ENCODE data around the gene GMDS.
"Not testable (repeated sequence)": the region's sequence is repeated elsewhere in the genome, so short reads cannot be mapped to it uniquely, and the experiment has no call there.

GMDS gene

DNA sequence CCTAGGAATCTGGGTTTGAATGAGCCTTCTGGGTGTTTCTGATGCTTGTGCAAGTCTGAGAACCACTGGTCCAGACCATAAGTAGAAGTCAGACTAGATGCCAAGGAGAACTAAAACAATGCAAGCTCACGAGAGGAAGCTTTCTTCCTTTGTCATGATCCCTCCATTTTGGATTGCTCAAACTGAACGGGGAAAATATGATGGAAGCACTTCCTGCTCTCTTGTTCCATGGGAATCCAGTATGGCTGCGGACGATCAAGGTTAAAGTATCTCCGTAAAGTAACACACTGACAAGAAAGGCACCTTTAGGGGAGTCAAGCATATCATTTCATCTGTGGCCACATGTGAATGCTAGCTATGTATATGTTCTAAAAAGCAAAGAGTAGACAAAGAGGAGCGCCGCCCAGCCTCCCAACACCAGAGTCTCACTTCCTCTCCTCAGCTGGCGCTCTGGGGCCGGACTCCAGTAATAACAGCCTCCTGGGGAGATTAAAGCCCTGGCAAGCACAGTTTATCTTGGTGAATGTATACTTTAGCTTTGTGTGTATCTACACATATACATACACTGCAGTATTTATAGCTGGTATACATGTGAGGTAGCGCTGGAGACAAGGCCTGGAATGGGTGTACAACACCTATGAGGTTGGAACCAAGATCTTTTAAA, 547.6 kb downstream of the GMDS start:
- peak; percentile 66 for DNase-seq

DNA sequence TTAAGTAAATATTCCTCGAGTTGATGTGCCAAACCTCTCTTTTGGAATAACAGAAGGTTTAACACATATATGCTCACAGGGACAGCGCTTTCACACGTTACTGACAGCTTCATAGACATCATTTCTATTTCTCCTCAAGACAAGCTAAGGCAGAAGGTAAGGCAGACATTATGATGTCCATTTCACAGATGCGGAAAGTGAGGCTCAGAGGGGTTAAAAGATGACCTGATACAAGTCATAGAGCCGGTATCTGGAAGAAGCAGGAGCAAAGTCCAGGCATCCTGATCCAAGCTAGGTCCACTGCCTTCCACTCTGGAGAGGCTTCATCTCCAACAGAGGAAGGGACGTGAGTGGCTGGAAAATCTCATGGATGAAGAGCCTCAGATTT, 548.9 kb downstream of the GMDS start:
- DNase-seq = no peak

DNA sequence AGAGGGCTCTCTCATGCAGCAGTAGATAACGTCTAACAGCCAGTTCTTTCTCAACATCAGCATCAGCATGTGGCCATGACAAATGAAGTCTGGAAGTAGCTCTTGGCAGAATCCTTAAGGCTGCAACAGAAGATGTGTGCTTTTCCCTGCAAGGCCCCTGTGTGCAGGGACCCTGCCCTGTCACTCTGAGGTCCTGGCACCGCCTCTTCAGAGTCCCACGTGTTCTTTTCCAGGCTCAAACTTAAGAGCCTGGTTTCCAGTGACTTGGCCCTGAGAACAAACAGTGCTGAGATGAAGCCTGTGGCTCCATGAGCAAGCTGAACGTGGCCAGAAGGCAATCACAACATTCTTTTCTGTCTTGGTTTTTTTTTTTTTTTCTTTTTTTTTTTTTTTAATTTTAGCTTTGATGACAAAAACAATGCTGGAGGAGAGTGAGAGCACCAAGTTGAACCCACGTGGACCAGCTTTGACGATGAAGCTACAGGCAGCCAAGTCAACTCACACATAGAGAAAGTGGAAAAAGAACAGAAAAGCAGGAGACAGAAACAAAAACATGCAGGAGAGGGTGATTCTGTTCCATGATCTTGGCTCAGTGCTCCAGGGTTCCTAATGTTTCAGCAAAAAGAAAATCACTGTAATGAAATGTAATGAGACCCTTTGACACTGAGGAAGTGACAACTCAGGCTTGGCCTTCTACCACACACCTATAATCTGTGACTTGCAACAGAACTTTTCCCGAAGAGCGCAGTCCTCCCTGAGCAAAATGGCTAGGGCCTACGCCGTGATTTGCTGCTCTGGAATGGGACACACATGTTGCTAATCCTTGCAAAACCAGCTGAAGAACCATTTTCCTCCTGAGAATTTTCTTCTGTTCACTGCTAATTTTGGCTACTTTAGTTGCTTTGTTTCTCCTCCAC, 549.6 kb downstream of the GMDS start:
- DNase-seq = no peak

DNA sequence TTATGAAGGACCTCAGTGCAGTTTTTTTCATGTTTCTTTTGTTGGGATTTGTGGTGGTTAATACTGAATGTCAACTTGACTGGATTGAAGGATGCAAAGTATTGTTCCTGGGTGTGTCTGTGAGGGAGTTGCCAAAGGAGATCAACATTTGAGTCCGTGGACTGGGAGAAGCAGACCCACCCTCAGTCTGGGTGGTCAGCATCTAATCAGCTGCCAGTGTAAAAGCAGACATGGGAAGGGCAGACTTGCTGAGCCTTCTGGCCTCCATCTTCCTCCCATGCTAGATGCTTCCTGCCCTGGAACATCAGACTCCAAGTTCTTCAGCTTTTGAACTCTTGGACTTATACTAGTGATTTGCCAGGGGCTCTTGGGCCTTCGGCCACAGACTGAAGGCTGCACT, 553.6 kb downstream of the GMDS start:
- DNase-seq = not testable (repeated sequence)

DNA sequence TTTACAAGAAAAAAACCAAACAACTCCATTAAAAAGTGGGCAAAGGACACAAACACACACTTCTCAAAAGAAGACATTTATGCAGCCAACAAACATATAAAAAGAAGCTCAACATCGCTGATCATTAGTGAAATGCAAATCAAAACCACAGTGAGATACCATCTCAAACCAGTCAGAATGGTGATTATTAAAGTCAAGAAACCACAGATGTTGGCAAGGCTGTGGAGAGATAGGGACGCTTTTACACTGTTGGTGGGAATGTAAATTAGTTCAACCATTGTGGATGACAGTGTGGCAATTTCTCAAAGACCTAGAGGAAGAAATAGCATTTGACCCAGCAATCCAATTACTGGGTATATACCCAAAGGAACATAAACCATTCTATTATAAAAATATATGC, 554.7 kb downstream of the GMDS start:
- DNase-seq = not testable (repeated sequence)

DNA sequence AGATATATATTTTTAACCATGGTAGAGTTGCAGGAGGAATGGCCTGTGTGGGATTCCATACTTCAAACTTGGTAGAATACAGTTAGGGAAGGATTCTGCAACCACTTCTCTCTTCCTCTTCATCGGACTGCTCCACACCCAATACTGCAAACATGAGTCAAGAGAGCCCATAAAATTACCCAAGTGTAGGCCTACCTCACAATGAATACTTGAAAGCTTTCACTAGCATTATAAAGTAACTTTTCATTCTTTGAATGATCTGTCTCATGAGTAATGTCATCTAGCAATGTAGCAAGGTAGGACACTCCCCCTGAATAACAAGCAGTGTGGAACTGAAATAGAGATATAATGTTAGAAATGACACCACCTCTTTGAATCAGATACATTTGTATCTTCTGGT, 556.3 kb downstream of the GMDS start:
- peak; percentile 24 for DNase-seq

DNA sequence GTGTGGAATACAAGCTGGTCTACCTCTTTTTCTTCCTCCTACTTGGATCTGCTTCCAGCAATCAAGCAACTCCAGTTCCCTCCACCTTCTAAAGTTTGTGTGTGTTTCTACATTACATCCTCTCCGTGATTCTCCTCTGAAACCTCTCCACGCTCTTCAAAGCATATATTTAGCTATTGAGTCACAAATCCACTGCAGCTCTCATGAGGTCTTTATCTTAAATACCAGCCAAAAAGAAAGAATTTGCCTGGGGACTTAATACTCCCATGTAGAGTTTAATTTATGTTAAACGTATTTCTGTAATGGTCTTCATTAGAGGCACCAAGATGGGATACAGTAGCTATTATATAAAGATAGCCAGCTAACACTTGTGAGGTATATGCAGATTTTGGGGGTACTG, 557.0 kb downstream of the GMDS start:
- no peak for DNase-seq

DNA sequence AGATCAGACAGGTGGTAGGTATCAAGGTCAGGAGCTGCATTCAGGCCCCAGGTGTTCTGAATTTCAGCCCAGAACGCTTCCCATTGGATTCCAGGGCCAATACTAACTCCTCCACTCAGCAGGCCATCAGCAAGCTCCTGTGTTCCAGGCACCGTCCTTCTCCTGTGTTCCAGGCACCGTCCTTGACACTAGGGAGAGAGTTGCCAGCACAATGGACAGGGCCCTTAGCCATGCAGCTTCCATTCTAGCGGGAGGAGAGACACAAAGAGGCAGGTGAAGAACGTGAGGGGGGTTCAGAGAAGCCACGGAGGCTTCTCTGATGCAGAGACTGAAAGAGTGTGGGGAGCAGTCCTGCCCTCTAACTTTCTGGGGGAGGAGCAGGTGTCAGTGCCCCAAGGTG, 558.0 kb downstream of the GMDS start:
- no peak for DNase-seq

DNA sequence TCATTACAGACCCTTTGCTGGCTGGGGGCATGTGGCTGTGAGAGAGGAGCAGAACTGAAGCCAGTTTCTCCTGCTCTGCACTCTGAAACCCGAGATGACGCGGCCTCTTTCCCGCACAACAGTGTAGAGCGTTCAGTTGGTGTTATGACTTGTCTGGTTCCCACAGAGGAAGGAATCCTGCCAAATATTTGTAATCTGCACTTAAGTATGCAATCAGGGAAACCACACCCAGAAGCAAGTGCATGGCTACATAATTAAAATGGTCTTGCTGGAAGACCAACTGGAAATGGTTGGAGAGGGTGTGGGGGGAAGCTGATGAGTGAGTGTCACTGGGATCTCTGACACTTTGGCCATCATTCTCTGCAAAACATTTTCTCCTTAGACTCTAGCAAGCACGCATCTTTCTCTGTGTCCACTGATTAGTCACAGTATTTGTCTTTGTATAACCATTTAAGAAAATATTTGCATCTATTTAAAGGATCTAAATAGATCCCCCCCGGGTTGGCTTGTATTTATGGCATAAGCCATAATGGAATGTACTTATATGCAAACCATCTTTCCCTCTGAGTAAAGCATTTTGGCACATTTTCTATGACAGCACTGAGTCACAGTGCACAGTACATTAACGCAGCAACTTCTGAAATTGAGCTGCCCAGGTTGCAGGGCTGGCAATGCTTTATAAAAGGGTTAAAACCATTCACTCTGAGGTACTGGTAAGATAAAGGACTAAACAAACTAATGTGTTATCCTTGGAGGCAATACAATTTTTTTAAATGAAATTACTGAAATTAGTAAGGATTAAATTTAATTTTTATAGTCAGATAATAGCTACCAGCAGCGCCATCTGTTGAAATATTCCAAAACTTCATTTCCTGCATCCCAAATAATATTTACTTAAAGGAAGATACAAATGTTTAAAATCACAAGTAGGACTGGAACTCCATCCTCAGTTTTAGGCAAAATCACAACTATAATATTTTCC, 559.0 kb downstream of the GMDS start:
- DNase-seq = no peak

DNA sequence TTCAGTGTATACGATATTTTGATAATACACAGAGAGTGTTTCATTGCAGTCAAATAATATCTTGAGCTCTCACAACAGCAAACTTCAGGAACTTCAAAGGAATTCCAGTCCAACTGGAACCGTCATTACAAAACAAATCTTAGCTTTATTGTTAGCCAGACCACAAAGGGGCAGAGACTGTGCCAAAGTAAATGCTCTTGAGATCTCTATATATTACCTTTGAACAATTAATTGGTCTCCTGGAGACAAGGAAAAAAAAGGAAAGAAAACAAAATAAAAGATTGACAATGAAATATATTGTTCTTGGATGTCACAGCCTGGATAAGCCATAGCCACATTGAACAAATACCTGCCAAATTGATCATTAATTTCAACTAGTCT, 565.7 kb downstream of the GMDS start:
- DNase-seq = no peak

DNA sequence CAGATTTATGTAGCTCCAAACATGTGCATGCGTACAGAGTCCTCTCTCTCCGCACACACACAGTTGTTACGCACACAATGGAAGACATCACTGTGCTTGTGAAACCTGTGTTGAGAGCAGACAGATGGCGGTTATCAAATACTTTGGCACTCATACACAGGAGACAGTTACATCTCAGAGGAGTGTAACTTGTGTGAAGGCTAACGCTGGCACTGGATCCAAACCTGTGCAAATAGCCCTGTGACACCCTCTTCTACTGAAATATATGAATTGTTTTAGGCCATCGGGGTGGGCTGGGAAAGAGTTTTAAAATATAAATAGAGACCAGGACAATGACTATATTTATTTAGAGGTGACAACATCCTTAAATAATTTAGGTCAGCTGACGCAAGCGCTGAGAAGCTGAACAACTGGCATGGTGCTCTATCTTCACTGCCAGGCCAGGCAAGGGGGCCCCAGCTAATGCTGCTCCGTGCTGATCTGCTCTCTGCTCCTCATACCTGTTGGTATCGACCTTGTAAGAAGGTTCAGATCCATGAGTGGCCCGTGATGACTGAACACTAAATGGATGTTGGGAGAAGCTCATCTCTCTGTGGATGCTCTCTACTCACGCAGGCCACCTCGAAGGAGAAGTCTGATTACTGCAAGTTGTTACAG, 566.2 kb downstream of the GMDS start:
- no peak for DNase-seq

DNA sequence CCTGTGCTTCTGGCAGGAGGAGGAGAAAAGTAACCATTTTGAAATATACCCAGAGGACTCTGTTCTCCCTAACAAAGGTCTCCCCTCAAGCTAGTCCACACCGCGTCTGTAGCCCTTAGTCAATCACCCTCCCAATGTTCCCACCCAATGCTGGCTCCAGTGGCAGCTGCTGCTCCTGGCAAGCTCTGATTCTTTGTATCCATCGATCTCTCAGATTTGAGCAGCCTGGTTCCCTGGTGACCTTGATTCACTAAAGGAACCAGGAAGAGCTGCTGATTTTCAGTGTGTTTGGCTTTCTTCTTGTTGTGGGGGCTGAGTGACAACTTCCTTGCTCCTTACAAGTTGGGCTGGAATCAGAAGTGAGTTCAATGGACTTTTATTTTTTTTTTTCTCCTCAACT, 567.2 kb downstream of the GMDS start:
- DNase-seq = no peak

DNA sequence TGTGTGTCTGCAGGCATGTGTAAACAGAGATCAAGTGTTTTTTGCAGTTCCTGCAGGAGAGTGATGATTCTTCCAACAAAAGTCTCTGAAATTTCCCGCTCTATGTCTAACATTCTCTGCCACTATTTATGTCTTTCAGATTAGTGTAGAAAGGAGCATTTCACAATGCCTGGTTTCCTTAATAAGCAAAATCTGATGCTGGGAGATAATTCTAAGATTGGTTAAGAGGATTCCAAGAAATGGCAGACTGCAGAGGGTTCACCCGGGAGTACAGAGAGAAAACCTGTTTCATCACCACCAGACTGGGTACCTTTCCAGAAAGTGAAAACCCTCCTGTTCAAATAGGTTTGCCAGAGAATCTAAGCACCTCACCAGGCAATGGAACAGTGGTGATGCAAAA, 573.0 kb downstream of the GMDS start:
- DNase-seq = no peak

DNA sequence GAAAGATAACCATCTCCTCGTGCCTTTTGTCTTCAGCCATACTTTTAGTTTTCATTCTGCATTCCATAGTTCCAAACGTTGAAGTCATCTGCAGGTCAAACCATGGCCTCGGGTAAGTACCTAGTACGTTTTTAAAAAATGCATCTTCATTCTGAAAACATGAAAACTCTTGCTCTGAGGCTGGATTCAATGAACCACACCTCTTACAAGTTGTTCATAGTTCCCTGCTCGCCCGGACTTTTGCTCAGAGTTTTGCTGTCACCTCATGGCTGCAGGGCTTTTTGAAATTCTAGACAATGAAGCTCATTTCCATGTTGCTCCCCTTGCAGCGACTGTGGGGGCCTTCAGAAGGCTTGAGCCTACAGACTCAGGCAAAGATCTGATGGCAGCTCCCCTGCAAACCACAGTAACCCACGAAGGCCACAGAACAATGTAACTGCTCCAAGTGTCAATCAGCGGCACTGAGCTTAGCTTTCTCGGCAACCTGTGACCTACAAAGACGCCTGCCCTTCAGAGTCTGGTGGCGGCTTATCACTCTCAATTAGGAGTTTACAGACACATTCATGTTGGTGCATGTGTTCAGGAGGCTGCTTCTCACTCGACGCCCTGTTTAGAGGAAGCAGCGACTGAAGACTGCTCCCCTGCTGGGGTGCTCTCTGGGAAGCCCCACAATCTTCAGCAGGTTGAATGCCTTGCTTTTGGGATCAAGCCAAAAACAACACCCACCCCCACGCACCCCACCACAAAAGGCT, 574.5 kb downstream of the GMDS start:
- no peak for DNase-seq

DNA sequence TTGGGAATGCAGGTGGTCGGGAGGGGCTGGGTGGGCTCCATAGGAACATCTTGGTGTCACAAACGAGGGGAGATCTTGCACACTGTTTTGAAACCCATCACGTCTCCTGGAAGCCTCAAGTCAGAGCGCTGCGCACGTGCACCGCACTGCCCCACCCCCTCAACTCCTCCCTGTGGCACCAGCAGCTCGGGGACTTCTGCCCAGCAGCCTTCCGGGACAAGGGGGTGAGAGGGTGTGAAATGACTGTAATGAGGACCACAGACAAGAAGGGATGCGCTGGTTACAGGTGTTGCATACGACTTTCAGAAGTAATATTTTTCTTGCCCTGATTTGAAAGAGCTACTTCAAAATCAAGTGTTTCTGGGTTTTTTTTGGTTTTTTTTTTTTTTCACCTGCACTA, 575.4 kb downstream of the GMDS start:
- DNase-seq = no peak

DNA sequence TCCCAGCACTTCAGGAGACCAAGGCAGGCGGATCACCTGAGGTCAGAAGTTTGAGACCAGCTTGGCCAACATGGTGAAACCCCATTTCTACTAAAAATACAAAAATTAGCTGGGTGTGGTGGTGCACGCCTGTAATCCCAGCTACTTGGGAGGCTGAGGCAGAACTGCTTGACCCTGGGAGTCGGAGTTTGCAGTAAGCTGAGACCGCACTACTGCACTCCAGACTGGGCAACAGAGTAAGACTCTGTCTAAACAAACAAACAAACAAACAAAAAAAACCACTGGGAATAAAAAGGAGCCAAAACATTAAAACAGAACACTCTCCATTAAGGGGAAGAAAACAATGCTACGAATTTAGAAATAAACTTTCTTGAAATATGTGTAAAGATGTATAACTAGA, 576.9 kb downstream of the GMDS start:
- DNase-seq = not testable (repeated sequence)

DNA sequence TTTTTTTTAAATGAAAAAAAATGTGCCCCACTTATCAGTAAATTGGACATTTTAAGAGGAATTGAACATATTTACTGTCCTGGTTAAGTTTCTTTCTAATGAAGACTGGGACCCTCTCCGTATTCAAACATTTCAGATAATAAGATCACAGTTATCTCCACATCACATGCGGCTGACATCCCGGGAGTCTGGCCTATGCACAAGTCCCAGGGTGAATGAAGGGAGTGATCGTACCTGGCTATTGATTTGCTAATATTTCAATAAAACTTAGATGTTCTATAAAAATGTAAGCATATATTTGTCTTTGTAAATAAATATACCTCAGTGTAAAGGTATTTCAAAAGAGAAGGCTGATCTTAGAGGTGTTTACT, 577.6 kb downstream of the GMDS start:
- no peak for DNase-seq

DNA sequence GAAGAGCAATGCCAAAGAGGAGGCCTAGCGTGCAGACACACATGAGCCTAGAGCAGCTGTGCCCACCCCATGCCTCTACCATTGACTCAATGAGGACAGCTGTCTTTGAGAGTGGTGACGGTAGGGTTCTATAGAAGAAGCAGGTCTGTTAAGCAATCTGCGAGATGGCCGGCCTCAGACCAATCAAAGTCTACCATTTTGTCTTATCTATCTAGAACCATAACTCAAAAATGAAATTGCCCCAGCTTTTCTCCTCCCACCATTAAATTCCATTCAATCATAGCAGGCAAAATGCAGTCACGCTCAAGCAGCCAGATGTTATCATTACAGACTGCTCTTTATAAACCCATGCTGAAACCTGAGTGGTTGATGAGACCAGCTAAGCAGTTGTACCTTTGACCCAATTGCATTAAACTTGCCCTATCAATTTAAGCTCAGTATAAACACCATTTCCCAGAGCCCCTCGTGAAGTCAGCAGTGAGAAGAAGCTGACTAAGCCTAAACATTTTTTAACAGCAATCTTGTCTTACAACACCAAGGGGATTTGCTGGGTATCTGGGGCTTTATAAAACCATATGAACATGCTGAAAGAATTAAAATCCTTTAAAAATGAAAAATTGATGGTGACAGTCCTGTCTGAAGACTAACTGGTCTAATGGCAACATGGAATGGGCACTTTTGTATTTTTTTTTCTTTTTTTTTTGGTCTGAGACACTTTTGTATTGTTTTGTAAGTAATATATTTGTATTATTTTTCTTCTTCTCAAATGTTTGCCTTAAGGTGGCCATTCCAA, 578.2 kb downstream of the GMDS start:
- no peak for DNase-seq

DNA sequence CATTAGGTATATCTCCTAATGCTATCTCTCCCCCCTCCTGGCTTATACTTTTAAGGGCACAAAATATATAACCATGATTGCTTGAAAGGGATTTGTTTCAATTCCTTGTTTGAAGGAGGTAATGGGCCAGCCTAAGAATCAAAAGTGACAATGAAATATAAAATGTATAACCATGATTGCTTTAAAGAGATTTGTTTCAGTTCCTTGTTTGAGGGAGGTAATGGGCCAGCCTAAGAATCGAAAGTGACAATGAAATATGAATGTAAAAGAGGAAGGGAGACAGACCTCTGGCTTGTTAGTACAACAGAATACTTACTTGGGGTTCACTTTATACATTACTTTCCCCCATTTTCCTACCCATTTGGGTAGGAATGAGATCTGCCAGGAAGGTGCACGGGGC, 580.2 kb downstream of the GMDS start:
- DNase-seq = peak; percentile 90

DNA sequence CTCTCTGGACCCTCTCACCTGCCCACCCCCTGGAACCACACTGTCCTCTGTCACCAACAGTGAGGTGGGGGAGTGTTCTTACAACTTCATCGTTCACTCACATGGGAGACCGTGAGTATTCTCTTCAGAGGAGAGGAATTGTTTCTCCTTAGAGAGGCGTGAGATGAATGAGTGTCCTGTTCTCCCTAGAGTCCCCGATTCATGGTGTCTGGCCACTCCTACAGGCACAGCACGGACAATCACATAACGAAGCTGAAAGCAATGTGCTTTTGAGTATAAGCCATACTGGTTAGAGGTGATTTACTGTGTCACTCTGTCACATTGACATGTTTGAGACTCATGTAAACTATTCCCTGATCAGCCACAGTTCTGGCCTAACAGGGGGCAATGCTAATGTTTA, 581.1 kb downstream of the GMDS start:
- DNase-seq = no peak

DNA sequence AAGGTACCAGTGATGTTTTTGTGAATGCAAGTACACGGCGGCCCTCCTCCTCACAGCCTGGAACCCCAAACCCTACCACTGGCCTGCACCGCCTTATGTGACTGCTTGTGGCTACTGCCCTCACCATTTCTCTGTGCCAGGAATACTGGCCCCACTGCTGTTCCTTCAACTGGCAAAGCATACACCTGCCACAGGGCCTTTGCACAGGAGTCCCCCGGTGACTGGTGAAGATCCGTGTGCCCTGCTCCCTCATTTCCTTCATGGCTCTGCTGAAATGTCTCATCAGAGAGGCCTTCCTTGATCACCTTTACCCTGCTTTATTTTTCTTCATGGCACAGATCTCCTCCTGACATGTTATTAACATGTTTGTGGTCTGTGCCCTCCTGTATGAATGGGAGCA, 581.9 kb downstream of the GMDS start:
- no peak for DNase-seq
